ENCODE results near the gene ADAMTSL3.

ADAMTSL3 gene

DNA sequence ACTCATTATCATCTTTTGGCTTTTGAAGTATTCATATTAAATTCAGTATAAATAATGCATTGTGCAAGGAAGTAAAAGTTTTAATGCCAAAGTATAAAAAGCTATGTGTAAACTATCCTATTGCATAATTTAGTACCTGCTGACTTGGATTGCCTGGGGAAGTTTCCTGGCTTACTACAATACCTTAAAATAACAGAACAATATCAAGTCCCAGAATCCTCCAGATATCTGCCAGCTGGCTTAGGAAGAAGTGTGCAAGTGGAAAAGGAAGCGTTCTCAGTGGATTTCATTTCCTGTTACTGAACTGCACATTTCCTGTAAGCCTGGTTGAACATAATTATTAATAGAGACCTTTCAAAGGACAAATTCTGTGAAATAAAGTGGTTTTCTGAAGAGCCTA, 236.7 kb downstream of the ADAMTSL3 start:
- no peak overlapping the region for H3K27ac ChIP-seq
- no peak for TF ChIP-seq ZFX (IDR thresholded peaks at IDR 0.05; ENCODE audit: borderline replicate concordance)
- TF ChIP-seq, protein P1, sequence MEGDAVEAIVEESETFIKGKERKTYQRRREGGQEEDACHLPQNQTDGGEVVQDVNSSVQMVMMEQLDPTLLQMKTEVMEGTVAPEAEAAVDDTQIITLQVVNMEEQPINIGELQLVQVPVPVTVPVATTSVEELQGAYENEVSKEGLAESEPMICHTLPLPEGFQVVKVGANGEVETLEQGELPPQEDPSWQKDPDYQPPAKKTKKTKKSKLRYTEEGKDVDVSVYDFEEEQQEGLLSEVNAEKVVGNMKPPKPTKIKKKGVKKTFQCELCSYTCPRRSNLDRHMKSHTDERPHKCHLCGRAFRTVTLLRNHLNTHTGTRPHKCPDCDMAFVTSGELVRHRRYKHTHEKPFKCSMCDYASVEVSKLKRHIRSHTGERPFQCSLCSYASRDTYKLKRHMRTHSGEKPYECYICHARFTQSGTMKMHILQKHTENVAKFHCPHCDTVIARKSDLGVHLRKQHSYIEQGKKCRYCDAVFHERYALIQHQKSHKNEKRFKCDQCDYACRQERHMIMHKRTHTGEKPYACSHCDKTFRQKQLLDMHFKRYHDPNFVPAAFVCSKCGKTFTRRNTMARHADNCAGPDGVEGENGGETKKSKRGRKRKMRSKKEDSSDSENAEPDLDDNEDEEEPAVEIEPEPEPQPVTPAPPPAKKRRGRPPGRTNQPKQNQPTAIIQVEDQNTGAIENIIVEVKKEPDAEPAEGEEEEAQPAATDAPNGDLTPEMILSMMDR (IDR thresholded peaks at IDR 0.05), result no peak

DNA sequence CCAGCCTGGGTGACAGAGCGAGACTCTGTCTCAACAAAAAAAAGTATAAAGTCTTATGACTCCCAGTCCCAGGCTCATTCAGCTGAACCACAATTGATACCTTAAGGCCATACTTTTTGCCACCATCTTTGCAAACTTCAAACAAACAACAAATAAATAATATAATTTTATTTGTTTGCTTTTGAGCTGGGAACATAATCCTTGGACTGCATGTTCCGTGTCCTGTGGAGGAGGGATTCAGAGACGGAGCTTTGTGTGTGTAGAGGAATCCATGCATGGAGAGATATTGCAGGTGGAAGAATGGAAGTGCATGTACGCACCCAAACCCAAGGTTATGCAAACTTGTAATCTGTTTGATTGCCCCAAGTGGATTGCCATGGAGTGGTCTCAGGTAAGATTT, 238.6 kb downstream of the ADAMTSL3 start:
- no peak overlapping the region for H3K27ac ChIP-seq
- TF ChIP-seq, protein P1 (IDR thresholded peaks at IDR 0.05), result no peak
- no peak for TF ChIP-seq ZFX (IDR thresholded peaks at IDR 0.05; ENCODE audit: borderline replicate concordance)

DNA sequence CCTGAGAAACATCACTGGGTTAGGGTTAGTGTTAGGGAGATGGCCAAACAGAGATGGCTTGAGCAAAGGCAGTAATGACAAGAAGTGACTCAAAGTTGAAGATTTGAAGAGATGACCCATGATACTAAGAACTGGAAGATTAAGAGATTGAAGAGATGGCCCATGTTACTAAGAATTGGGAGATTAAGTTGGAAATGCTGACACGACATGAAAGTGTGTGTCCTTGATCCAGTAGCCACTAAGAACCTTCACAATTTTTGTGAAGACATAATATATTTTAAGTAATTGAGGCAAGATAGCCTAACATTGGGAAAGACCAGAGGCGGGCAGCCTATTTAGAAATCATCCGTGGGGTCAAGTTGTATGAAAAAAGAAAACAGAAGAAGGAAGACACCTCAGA, 239.4 kb downstream of the ADAMTSL3 start:
- TF ChIP-seq, protein P1 (IDR thresholded peaks at IDR 0.05), result no peak
- no peak for TF ChIP-seq ZFX (IDR thresholded peaks at IDR 0.05; ENCODE audit: borderline replicate concordance)
- H3K27ac ChIP-seq, result no peak overlapping the region

DNA sequence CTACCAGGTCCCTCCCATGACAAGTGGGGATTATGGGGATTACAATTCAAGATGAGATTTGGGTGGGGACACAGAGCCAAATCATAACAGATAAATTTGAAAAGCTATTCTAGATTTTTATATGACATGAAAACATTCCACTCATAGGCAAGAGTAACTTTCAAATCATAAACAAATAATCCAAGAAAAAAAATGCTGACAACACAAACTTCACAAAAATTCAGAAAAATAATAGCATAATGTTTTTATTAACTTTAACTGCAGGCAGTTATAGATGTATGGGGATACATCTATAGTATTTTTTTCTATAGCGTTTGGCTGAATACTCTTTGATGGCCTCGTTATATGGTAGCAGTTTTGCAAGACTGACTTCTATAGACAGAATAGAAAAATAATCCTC, 243.1 kb downstream of the ADAMTSL3 start:
- TF ChIP-seq, protein P1 (IDR thresholded peaks at IDR 0.05), result no peak
- TF ChIP-seq ZFX (IDR thresholded peaks at IDR 0.05; ENCODE audit: borderline replicate concordance), result no peak
- no peak overlapping the region for H3K27ac ChIP-seq

DNA sequence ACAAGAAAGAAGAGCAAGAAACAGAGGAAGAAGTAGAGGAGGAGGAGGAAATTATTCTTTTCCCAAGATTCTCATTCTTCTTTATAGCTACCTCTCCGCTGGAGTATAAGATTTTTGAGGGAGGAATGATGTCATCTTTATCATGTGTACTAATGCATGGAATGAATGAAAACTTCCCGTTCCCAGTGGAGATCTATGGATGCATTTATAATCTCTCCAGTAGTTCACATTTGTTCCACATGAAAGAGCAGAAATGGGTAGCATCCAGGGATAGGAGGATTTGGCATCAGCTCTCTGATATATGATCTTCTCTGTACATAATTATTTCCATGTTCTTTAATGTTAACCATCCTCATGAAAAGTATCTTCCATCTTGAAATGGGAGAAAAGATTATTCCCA, 244.4 kb downstream of the ADAMTSL3 start:
- TF ChIP-seq, protein P1 (IDR thresholded peaks at IDR 0.05), result no peak
- TF ChIP-seq ZFX (IDR thresholded peaks at IDR 0.05; ENCODE audit: borderline replicate concordance), result no peak
- H3K27ac ChIP-seq, result no peak overlapping the region

DNA sequence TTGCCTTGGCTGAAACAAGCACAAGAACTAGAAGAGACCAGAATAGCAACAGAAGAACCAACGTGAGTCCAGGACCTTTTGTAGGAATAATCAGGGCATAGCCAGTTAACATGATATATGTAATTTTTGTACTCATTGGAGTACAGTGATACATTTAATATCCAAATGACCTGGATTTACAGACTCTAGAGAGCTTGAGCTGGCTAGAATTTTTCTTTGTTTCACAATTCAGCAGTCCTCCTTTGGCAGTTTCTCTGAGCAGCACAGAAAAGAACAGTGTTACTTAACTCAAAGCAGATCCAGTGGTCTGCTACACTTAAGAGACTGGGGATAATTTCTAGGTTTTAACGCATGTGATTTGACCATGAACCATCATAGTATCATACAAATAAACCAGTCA, 245.7 kb downstream of the ADAMTSL3 start:
- TF ChIP-seq, protein P1 (IDR thresholded peaks at IDR 0.05), result no peak
- TF ChIP-seq ZFX (IDR thresholded peaks at IDR 0.05; ENCODE audit: borderline replicate concordance), result no peak
- no peak overlapping the region for H3K27ac ChIP-seq

DNA sequence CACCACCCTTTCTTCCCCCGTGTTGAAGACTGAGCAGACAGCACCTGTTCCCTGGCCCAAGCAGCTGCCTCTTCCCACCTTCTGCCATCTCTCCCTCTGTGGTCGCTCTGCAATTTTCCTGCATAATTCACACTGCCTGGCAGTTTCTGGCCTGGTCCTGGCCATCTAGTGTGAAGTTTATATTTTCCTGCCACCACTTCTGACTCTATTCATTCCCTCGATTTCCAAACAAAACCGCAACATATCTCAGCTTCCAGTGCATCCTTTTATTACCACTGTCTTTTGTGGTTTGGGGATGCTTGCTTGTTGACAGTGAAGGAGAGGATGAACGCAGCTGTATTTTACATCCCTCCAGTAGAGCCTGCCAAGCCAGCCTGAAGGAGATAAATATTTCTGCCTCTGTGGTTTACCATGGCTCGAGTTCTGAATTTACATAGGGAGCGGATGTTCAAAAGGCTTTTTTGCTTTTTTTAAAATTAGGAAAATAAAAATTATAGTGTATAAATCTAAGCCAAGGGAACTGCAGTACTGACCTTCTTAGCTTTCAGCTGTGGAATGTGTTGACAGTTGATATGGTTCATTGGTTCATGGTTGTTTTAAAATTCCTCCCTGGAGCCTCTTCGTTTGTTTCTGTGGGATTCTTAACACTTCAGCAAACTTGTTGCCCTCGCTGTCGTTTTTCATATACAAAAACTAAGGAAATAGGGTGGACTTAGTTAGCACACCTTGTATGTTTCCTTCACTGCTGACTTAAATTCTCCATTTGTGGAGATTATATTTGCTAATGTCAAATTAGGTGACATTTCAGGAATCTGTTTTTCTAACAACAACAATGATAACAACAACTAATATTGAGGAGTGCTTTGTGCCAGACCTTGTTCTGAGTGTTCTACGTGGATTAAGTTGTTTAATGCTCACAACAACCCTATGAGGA, 250.5 kb downstream of the ADAMTSL3 start:
- no peak overlapping the region for H3K27ac ChIP-seq
- TF ChIP-seq ZFX (IDR thresholded peaks at IDR 0.05; ENCODE audit: borderline replicate concordance), result no peak
- TF ChIP-seq, protein P1 (IDR thresholded peaks at IDR 0.05), result no peak
